Mucosa of descending colon (tissue), 3 donors: ENCODE measurements around the gene RPH3AL. TPM values are rescaled to one million over a fixed set of nuclear protein-coding genes. Genes with fewer than 3 reads are reported as not detected.

Experiments used
- ATAC-seq: fragments of 200-7000 bp; cut with Tn5 transposase; one replicate; pipeline ENCODE4 v1.9.1; 2020; ENCODE audit warnings: mild to moderate bottlenecking, moderate library complexity
- DNase-seq, 3 donors: peaks; one replicate each; pipeline ENCODE4 v3.0.0-alpha.2; 2020
- H3K36me3 ChIP-seq: fragments of 200-600 bp; one replicate; pipeline ENCODE4 v1.8.0; 2021; ENCODE audit warnings: low read depth, mild to moderate bottlenecking
- H3K4me1 ChIP-seq: fragments of 200-600 bp; one replicate; pipeline ENCODE4 v1.8.0; 2021; ENCODE audit warnings: low read depth, mild to moderate bottlenecking
- H3K4me3 ChIP-seq: fragments of 200-600 bp; one replicate; pipeline ENCODE4 v1.8.0; 2021; ENCODE audit warnings: mild to moderate bottlenecking
- H3K9me3 ChIP-seq: fragments of 200-600 bp; one replicate; pipeline ENCODE4 v1.8.0; 2021; ENCODE audit warnings: mild to moderate bottlenecking
- CTCF ChIP-seq: fragments of 200-600 bp; IDR thresholded peaks from one replicate; pipeline ENCODE4 v1.8.0; 2022; ENCODE audit warnings: antibody characterized with exemption, mild to moderate bottlenecking
- intact Hi-C, 2 donors: fragments of 100-400 bp; cut with DNase I in 1 of 2; cut with micrococcal nuclease in 1 of 2; formaldehyde crosslinking; loops; one replicate each; pipeline versions ENCODE4 v1.11.0 to v1.11.1; 2022; cut with DNase I, micrococcal nuclease
- total RNA-seq, 3 donors: library from RNA; stranded (reverse); fragmentation: NEBNext Ultra II Directional in 2 of 3; extraction: Animal tissue kit (Norgen Biotek cat#: 25700) in 2 of 3; gene quantifications; one replicate each; pipeline versions ENCODE4 v1.2.1 to v1.2.4, GENCODE V29; 2021 to 2023
- donor health status: DM: no; HTN: no; CAD: no; lungs with moderate emphysema.
- donor health status: DM: no; HTN: no; CAD: no.
- donor health status: DM: no; HTN: yes; CAD: no.

Gene RPH3AL
- total RNA-seq, 3 donors from 2014 or later: 24.0 to 44.1 (median 36.7) TPM

DNA sequence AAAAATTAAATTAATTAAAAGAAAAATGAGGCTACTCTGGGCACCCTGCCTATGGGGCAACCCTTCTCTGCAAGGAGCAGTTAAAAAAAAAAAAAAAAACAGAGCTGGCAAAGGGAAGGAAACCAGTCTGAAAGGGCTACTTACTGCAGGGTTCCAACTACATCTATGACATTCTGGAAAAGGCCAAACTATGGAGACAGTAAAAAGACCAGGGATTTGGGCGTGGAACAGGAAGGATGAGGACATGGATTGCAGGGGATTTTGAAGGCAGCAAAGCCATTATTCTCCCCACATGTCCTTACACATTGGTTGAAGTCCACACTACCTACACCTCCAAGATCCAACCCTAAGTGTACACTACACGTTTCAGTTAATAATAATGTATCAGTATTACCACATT is 4.6 kb downstream of the RPH3AL start:
- peaks cover 46% of the 10 kb centered on the region for H3K4me1 ChIP-seq
- H3K4me3 ChIP-seq: no peak overlapping the region
- no peak for TF ChIP-seq CTCF
- intact Hi-C loops: no loop called here
- ATAC-seq (no peak), DNase-seq (no peak)
- H3K36me3 ChIP-seq: no peaks in the 10 kb centered on the region
- H3K9me3 ChIP-seq: no peaks in the 10 kb centered on the region

- no peak for TF ChIP-seq CTCF
- ATAC-seq: no peak
- peak in 1 of 3 donors; percentile 8 for DNase-seq
- Histone ChIP-seq H3K4me3 (no peak overlapping the region), H3K9me3 (no peaks in the 10 kb centered on the region), H3K4me1 (peaks cover 42% of the 10 kb centered on the region), H3K36me3 (no peaks in the 10 kb centered on the region)
- intact Hi-C loops: no loop called here
These were observed 5.2 kb downstream of the RPH3AL start for GRCh38 chr17:347309-347899.

DNA sequence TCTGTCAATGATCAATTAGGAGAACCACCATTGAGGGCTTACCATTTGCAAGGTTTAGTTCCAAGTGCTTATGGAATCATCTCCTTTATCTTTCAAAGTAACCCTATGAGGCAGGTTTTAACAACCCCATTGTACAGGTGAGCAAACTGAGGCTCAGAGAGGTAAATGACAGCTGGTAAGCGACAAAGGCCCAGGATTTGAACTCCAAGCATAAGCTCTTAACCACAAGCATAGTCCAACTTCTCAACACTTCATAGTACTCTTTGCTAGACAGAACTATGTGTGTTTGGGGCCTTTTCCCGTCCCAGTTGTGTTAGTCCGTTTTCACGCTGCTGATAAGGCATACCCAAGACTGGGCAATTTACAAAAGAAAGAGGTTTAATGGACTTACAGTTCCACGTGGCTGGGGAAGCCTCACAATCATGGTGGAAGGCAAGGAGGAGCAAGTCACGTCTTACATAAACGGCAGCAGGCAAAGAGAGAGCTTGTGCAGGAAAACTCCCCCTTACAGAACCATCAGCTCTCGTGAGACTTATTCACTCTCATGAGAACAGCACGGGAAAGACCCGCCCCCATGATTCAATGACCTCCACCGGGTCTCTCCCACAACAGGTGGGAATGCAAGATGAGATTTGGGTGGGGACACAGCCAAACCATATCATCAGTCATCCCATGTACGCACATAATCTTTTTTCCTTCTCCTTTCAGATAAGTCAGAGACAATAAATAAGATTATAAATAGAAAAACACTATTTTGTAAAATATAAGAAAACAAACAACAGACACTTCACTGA is 6.4 kb downstream of the RPH3AL start:
- H3K36me3 ChIP-seq: no peaks in the 10 kb centered on the region

GRCh38 chr17:345261-345660 is 7.3 kb downstream of the RPH3AL start:
- no peak for TF ChIP-seq CTCF
- H3K4me1 ChIP-seq: peaks cover 25% of the 10 kb centered on the region
- intact Hi-C loops: no loop called here
- no peak for ATAC-seq
- H3K36me3 ChIP-seq: no peaks in the 10 kb centered on the region
- no peaks in the 10 kb centered on the region for H3K9me3 ChIP-seq
- H3K4me3 ChIP-seq: no peak overlapping the region
- DNase-seq: no peak

More for the DNA sequence above, 6.4 kb downstream of the RPH3AL start:
- no peak for TF ChIP-seq CTCF
- intact Hi-C loops: no loop called here
- DNase-seq: no peak
- ATAC-seq: no peak
- peaks cover 32% of the 10 kb centered on the region for H3K4me1 ChIP-seq
- no peak overlapping the region for H3K4me3 ChIP-seq
- H3K9me3 ChIP-seq: no peaks in the 10 kb centered on the region

GRCh38 chr17:343875-344752 is 8.5 kb downstream of the RPH3AL start:
- Histone ChIP-seq H3K36me3 (no peaks in the 10 kb centered on the region), H3K9me3 (no peaks in the 10 kb centered on the region), H3K4me1 (peaks cover 15% of the 10 kb centered on the region), H3K4me3 (no peak overlapping the region)
- intact Hi-C loops: no loop called here
- no peak for TF ChIP-seq CTCF
- ATAC-seq: no peak
- no peak for DNase-seq
